K562 (cell line): ENCODE data around the gene PHB1. TPM values are rescaled to one million over a fixed set of nuclear protein-coding genes. Genes with fewer than 3 reads are reported as not detected.

Experiments used
- ATAC-seq: fragments of 200-7000 bp; cut with Tn5 transposase; 3 replicates; pipeline ENCODE4 v1.9.1; 2020; ENCODE audit warnings: moderate library complexity
- BruUV-seq: library from RNA; stranded (reverse); fragments of 400-500 nt; replicated peaks from 2 replicates; lab custom pipeline; 2021; lab: Mats Ljungman, UMichigan
- CTCF ChIA-PET: fragments of 300-600 bp; formaldehyde crosslinking; extraction: SDS; loops from one replicate; lab custom pipeline; 2021; ENCODE audit warnings: low intra/inter-chr PET ratio; lab: Yijun Ruan, JAX
- POLR2A ChIA-PET: fragments of 300-600, 350-650 bp; sonication (Branson Sonifier 250); formaldehyde crosslinking; extraction: SDS; loops from one replicate; lab custom pipeline; 2021; ENCODE audit warnings: antibody characterized with exemption, inconsistent platforms; lab: Yijun Ruan, JAX
- DNase-seq, 4 experiments: peaks; one replicate each; pipeline versions ENCODE4 v3.0.0 to v3.0.0-alpha.2; 2011 to 2018; ENCODE audit warnings: low spot score in 3 of 4, mixed read lengths in 3 of 4; ENCODE audit errors: extremely low read depth in 1 of 4
- FAIRE-seq: peaks from 2 replicates; lab custom pipeline; 2011; peaks lifted over from hg19 to GRCh38; lab: Jason Lieb, UNC
- H2AFZ ChIP-seq: 2 replicates; pipeline ENCODE4 v1.6.0; 2011; ENCODE audit warnings: low read depth, low read length, control low read depth, inconsistent platforms
- H3K27ac ChIP-seq: fragments of 200-600 bp; 3 replicates; pipeline ENCODE4 v1.8.0; 2011; ENCODE audit warnings: low read depth, mild to moderate bottlenecking, control low read depth, inconsistent platforms, low read length, moderate library complexity, mixed read lengths; ENCODE audit errors: extremely low read depth
- H3K27me3 ChIP-seq, 2 experiments: fragments of 300-600 bp in 1 of 2; 2 replicates in 1 of 2; 3 replicates in 1 of 2; pipeline versions ENCODE4 v1.6.0 to v1.8.0; 2011; ENCODE audit warnings: inconsistent platforms in 2 of 2, low read length in 2 of 2, mild to moderate bottlenecking in 1 of 2, mixed read lengths in 1 of 2, moderate library complexity in 1 of 2; ENCODE audit not compliant: control insufficient read depth in 2 of 2, insufficient read depth in 2 of 2
- H3K36me3 ChIP-seq: fragments of 300-600 bp; 3 replicates; pipeline ENCODE4 v1.8.0; 2011; ENCODE audit warnings: mild to moderate bottlenecking, low read length, inconsistent platforms; ENCODE audit not compliant: control insufficient read depth, insufficient read depth
- H3K4me1 ChIP-seq, 2 experiments: fragments of 200-600 bp in 1 of 2; replicated peaks in 1 of 2; 2 replicates in 1 of 2; 3 replicates in 1 of 2; pipeline versions ENCODE4 v1.5.1 to v1.8.0; 2011; ENCODE audit warnings: inconsistent platforms in 2 of 2, low read length in 2 of 2, mild to moderate bottlenecking in 1 of 2, mixed read lengths in 1 of 2, moderate library complexity in 1 of 2; ENCODE audit not compliant: control insufficient read depth in 2 of 2, insufficient read depth in 2 of 2
- H3K4me2 ChIP-seq: 2 replicates; pipeline ENCODE4 v1.6.1; 2011; ENCODE audit warnings: low read length, control low read depth, inconsistent platforms, mixed read lengths; ENCODE audit not compliant: insufficient read depth
- H3K4me3 ChIP-seq: fragments of 200-600 bp; sonication (generic), shearing (Covaris generic); 2 replicates; pipeline ENCODE4 v1.5.1; 2016; ENCODE audit warnings: control low read depth, inconsistent platforms
- H3K79me2 ChIP-seq: fragments of 200-600 bp; 3 replicates; pipeline ENCODE4 v1.8.0; 2011; ENCODE audit warnings: low read length, inconsistent platforms; ENCODE audit not compliant: control insufficient read depth, insufficient read depth
- H3K9ac ChIP-seq, 2 experiments: 2 replicates each; pipeline versions ENCODE4 v1.6.0 to v1.6.1; 2011; ENCODE audit warnings: low read depth in 2 of 2, low read length in 2 of 2, control low read depth in 1 of 2, inconsistent platforms in 1 of 2, mild to moderate bottlenecking in 1 of 2, mixed read lengths in 1 of 2; ENCODE audit not compliant: insufficient read depth in 1 of 2
- H3K9me1 ChIP-seq: one replicate; pipeline ENCODE4 v1.6.0; 2011; ENCODE audit warnings: inconsistent platforms, mild to moderate bottlenecking, low read length, moderate library complexity; ENCODE audit not compliant: control insufficient read depth, insufficient read depth
- H3K9me3 ChIP-seq: replicated peaks from 2 replicates; pipeline ENCODE4 v1.5.1; 2011; ENCODE audit warnings: low read depth, low read length, inconsistent platforms; ENCODE audit not compliant: control insufficient read depth, insufficient read depth
- H4K20me1 ChIP-seq: replicated peaks from 2 replicates; pipeline ENCODE4 v1.6.1; 2011; ENCODE audit warnings: low read length, inconsistent platforms, mixed read lengths; ENCODE audit not compliant: control insufficient read depth, insufficient read depth
- IRF9 ChIP-seq: fragments of 450-650 bp; IDR thresholded peaks from 2 replicates; pipeline ENCODE4 v1.6.1; 2016; ENCODE audit warnings: missing biosample characterization, missing genetic modification characterization
- SP1 ChIP-seq: sonication (generic); formaldehyde crosslinking; IDR thresholded peaks from 2 replicates; pipeline ENCODE4 v1.8.1; 2022; ENCODE audit warnings: mild to moderate bottlenecking, missing genetic modification reagents
- SREBF2 ChIP-seq: sonication (generic); formaldehyde crosslinking; IDR thresholded peaks from 2 replicates; pipeline ENCODE4 v1.4.0; 2020; ENCODE audit warnings: mild to moderate bottlenecking, missing genetic modification reagents
- TCFL5 ChIP-seq: fragments of 250-450 bp; sonication (Bioruptor Pico); conservative IDR thresholded peaks from 2 replicates; pipeline ENCODE4 v1.6.1; 2021; ENCODE audit warnings: mild to moderate bottlenecking, moderate library complexity, matching md5 sums
- ZBTB40 ChIP-seq, 2 experiments: fragments of 450-650 bp in 1 of 2; sonication (generic) in 1 of 2; formaldehyde crosslinking in 1 of 2; IDR thresholded peaks; 2 replicates each; pipeline versions ENCODE4 v1.7.1 to v1.9.0; 2016 to 2022; ENCODE audit warnings: inconsistent platforms in 1 of 2, mild to moderate bottlenecking in 1 of 2, missing genetic modification reagents in 1 of 2
- ZNF41 ChIP-seq: fragments of 250-450 bp; sonication (Bioruptor Pico); conservative IDR thresholded peaks from 2 replicates; pipeline ENCODE4 v1.4.0; 2020; ENCODE audit warnings: mild to moderate bottlenecking
- WGBS: fragments of 100-300 bp; shearing (Covaris generic); methylation state at CpG from one replicate; pipeline ENCODE4 v1.1.6; 2016; ENCODE audit warnings: low coverage, mixed read lengths; ENCODE audit not compliant: insufficient coverage; ENCODE audit errors: missing lambda C conversion rate; 5-methylcytosine and 5-hydroxymethylcytosine counted together
- in situ Hi-C: fragments of 300-500 bp; cut with MboI; formaldehyde crosslinking; loops from 4 replicates; pipeline ENCODE4 v1.15.0; 2018; ENCODE audit warnings: inconsistent platforms, mixed read lengths
- intact Hi-C: fragments of 100-400 bp; cut with micrococcal nuclease; formaldehyde crosslinking; loops from 2 replicates; pipeline ENCODE4 v1.14.2; 2022
- polyA plus RNA-seq, 8 experiments: library from polyadenylated mRNA; depleted of rRNA in 4 of 8; stranded (reverse) in 5 of 8; unstranded in 3 of 8; fragments of >200 nt; fragmentation: Nextera tagmentation in 2 of 8; fragmentation: Illumina TruSeq in 1 of 8; extraction: Ambion mirVana in 2 of 8; extraction: Trizol in 1 of 8; gene quantifications; 2 replicates each; pipeline versions ENCODE4 v1.2.1 to v1.2.3, GENCODE V29; 2011 to 2014; ENCODE audit warnings: inconsistent platforms in 1 of 8, missing spikeins in 1 of 8
- total RNA-seq, 7 experiments: library from RNA; depleted of rRNA in 6 of 7; stranded (reverse); fragments of >200 nt in 6 of 7; fragmentation: Illumina TruSeq in 2 of 7; extraction: Trizol in 2 of 7; gene quantifications; 2 replicates each; pipeline versions ENCODE4 v1.2.1 to v1.2.3, GENCODE V29; 2011 to 2021; ENCODE audit warnings: low replicate concordance in 1 of 7

Gene PHB1
- total and polyA plus RNA-seq, 9 of the 15 experiments (the other 6 are each of a cell fraction or from before 2014, with no cell fraction given): 191 to 818 (median 349) TPM

- FAIRE-seq: no peak
- POLR2A ChIA-PET: interaction anchor here (0.9 kb wide), 1 partner anchor 14 kb away, joined by 3 read pairs; no protein-coding TSS in a partner anchor
Observed at GRCh38 chr17:49439305-49439672, 24.6 kb upstream of the PHB1 start.

More at GRCh38 chr17:49439305-49439672, 24.6 kb upstream of the PHB1 start:
- Histone ChIP-seq H3K9me3 (no peaks in the 10 kb centered on the region), H3K36me3 (no peaks in the 10 kb centered on the region), H3K4me2 (no peak overlapping the region), H2AFZ (no peak overlapping the region), H3K27me3 (peaks cover 22 to 56% of the 10 kb centered on the region in 2 experiments; a peak in 4 of 5 replicates), H3K4me3 (no peak overlapping the region), H3K4me1 (peaks cover 0 to 5% of the 10 kb centered on the region in 2 experiments; a peak in 3 of 5 replicates), H4K20me1 (peaks cover 7% of the 10 kb centered on the region), H3K9ac (no peak overlapping the region), H3K79me2 (no peaks in the 10 kb centered on the region), H3K9me1 (no peaks in the 10 kb centered on the region), H3K27ac (no peak overlapping the region)
- no TSS peak for BruUV-seq
- CTCF ChIA-PET: interaction anchor here (1.1 kb wide), 1 partner anchor 109 kb away, joined by 3 read pairs; no protein-coding TSS in a partner anchor
- intact Hi-C loops (no loop called here), in situ Hi-C loops (loop anchor here (5.0 kb wide), 1 partner anchor 113 kb away; no protein-coding TSS in a partner anchor)
- no peak for TF ChIP-seq SREBF2 (CRISPR knock-in tag)
- no peak for TF ChIP-seq SP1 (CRISPR knock-in tag)
- TF ChIP-seq TCFL5 (CRISPR knock-in tag): no peak
- no peak for TF ChIP-seq IRF9
- TF ChIP-seq ZBTB40 (IDR thresholded peaks at IDR 0.05): no peak
- TF ChIP-seq ZBTB40 (CRISPR knock-in tag; IDR thresholded peaks at IDR 0.05): no peak
- no peak for TF ChIP-seq ZNF41
- ATAC-seq (no peak), DNase-seq (no peak)
- WGBS: 0% methylated on average over 2 of the region's 3 CpGs
